Measurements from ENCODE around the gene SLC22A23.

GRCh38 chr6:3439961-3440360, 16.9 kb downstream of the SLC22A23 start:
- no peak for TF ChIP-seq POLR2A (IDR thresholded peaks at IDR 0.05)
- TF ChIP-seq CTCF (IDR thresholded peaks at IDR 0.05) = no peak
- TF ChIP-seq EP300 (IDR thresholded peaks at IDR 0.05) = no peak
- TF ChIP-seq POLR2AphosphoS5 (IDR thresholded peaks at IDR 0.05) = no peak
